Upper lobe of right lung (tissue), 1 donor: ENCODE data around the gene SASH3. TPM values are rescaled to one million over a fixed set of nuclear protein-coding genes. Genes with fewer than 3 reads are reported as not detected.

Experiments
- ATAC-seq: fragments of 200-7000 bp; cut with Tn5 transposase; one replicate; pipeline ENCODE4 v1.9.1; 2020; ENCODE audit warnings: mild to moderate bottlenecking, moderate library complexity
- DNase-seq: peaks from one replicate; pipeline ENCODE4 v3.0.0-alpha.2; 2020
- H3K27ac ChIP-seq: fragments of 200-600 bp; one replicate; pipeline ENCODE4 v1.8.0; 2022
- H3K27me3 ChIP-seq: fragments of 200-600 bp; one replicate; pipeline ENCODE4 v1.8.0; 2022; ENCODE audit warnings: mild to moderate bottlenecking
- H3K36me3 ChIP-seq: fragments of 200-600 bp; one replicate; pipeline ENCODE4 v1.8.0; 2022
- H3K4me1 ChIP-seq: fragments of 200-600 bp; one replicate; pipeline ENCODE4 v1.8.0; 2022
- H3K4me3 ChIP-seq: fragments of 200-600 bp; one replicate; pipeline ENCODE4 v1.8.0; 2022; ENCODE audit warnings: mild to moderate bottlenecking
- H3K9me3 ChIP-seq: fragments of 200-600 bp; one replicate; pipeline ENCODE4 v1.8.0; 2022
- intact Hi-C: fragments of 100-400 bp; cut with DNase I; formaldehyde crosslinking; loops from one replicate; pipeline ENCODE4 v1.11.0; 2022
- long read RNA-seq: library from polyadenylated mRNA; unstranded; transcript quantifications from one replicate; pipeline ENCODE4 v2.0.0, GENCODE V29; 2021
- total RNA-seq: library from RNA; stranded (reverse); fragmentation: NEBNext Ultra II Directional; extraction: Animal tissue kit (Norgen Biotek cat#: 25700); gene quantifications from one replicate; pipeline ENCODE4 v1.2.1, GENCODE V29; 2021
- TF ChIP-seq, protein P1 (sequence below): fragments of 200-600 bp; IDR thresholded peaks from one replicate; pipeline ENCODE4 v1.8.0; 2022; ENCODE audit warnings: antibody characterized with exemption
- donor health status: DM: no; HTN: yes; CAD: no; lungs with severe emphysema.

Gene SASH3
- 41.2 TPM for total RNA-seq
- long read RNA-seq, transcript SASH3-201 (8 exons, 2,626 nt) = major isoform, 19 of 26 reads
- long read RNA-seq, partial matches to known transcripts = 2 of 26 reads
- long read RNA-seq, other reads (novel, unspliced or antisense) = 5 of 26 reads

DNA sequence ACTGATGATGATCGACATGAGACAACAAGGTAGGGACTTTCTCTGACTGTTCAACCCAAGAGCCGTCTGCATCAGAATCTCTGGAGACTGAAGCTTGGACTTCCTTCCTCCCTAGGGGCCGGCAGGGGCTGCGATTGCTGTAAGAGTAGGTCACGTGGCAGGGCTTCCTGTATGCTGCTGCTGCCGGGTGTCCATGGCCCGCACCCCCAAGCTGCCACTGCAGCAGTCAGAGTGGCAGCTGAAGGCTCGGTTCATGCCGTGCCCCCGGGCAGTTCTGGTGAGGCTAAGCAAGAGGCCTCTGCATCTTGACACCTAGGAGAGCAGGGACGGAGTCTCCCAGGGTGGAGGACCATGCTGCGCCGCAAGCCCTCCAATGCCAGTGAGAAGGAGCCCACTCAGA is at the start of gene SASH3:
Gene SASH3 (plus strand): TSS at position 203 of the 400 bp plus-strand sequence. CDS start 149 bp downstream, at position 352.
- H3K27me3 ChIP-seq = no peaks in the 10 kb centered on the region
- no peaks in the 10 kb centered on the region for H3K9me3 ChIP-seq
- H3K4me1 ChIP-seq = no peaks in the 10 kb centered on the region
- peak within 1 kb of the TSS; percentile 45 for H3K4me3 ChIP-seq
- peak; percentile 80 for DNase-seq
- ATAC-seq = peak; percentile 68
- intact Hi-C loops = no loop called here
- peak within 1 kb of the TSS; percentile 60 for H3K27ac ChIP-seq
- TF ChIP-seq, protein P1, sequence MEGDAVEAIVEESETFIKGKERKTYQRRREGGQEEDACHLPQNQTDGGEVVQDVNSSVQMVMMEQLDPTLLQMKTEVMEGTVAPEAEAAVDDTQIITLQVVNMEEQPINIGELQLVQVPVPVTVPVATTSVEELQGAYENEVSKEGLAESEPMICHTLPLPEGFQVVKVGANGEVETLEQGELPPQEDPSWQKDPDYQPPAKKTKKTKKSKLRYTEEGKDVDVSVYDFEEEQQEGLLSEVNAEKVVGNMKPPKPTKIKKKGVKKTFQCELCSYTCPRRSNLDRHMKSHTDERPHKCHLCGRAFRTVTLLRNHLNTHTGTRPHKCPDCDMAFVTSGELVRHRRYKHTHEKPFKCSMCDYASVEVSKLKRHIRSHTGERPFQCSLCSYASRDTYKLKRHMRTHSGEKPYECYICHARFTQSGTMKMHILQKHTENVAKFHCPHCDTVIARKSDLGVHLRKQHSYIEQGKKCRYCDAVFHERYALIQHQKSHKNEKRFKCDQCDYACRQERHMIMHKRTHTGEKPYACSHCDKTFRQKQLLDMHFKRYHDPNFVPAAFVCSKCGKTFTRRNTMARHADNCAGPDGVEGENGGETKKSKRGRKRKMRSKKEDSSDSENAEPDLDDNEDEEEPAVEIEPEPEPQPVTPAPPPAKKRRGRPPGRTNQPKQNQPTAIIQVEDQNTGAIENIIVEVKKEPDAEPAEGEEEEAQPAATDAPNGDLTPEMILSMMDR = no peak
- H3K36me3 ChIP-seq = no peaks in the 10 kb centered on the region

DNA sequence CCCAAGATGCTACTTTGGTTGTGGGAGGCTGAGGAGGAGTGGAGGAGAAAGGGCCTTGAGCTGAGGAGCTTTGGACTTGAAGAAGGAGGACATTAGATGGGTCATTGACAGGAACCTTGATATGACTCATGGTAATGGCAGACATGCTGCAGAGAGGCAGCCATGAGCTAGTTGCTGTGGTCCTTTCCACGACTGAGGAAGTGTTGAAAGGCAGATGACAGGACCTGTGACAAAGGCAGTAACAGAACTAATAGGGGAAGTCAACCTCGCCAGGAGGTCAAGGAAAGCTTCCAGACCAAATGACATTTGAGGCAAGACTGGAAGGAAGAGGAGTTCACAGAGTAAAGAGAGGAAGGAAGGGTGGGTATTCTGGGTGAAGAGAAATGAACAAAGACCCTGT is 48.5 kb upstream of the SASH3 start:
- Histone ChIP-seq H3K36me3 (no peaks in the 10 kb centered on the region), H3K9me3 (no peaks in the 10 kb centered on the region), H3K27me3 (no peaks in the 10 kb centered on the region), H3K27ac (no peak overlapping the region), H3K4me1 (no peaks in the 10 kb centered on the region), H3K4me3 (no peak overlapping the region)
- DNase-seq (no peak), ATAC-seq (peak; percentile 63)
- intact Hi-C loops = no loop called here
- TF ChIP-seq, protein P1 = no peak

DNA sequence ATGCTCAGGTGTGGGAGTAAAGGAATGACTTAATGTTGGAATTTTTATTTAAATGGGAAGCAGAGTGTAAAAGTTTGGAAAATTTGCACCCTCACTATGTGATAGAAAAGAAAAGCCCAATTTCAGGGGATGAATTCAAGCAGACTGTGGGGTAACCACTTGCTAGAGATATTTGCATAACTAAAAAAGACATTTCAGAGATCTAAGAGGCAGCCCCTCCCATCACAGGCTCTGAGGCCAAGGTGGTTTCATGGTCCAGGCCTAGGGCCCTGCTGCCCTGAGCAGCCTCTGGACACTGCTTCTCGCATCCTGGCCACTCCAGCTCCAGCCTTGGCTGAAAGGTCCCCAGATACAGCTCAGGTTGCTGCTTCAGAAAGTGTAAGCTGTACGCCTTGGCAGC is 46.9 kb upstream of the SASH3 start:
- Histone ChIP-seq H3K4me1 (no peaks in the 10 kb centered on the region), H3K4me3 (no peak overlapping the region), H3K27ac (no peak overlapping the region), H3K9me3 (no peaks in the 10 kb centered on the region), H3K36me3 (no peaks in the 10 kb centered on the region), H3K27me3 (no peaks in the 10 kb centered on the region)
- TF ChIP-seq, protein P1 = no peak
- ATAC-seq (no peak), DNase-seq (no peak)
- intact Hi-C loops = no loop called here

GRCh38 chrX:129733335-129733734 is 46.4 kb upstream of the SASH3 start:
- Histone ChIP-seq H3K27ac (no peak overlapping the region), H3K36me3 (no peaks in the 10 kb centered on the region), H3K4me1 (no peaks in the 10 kb centered on the region), H3K4me3 (no peak overlapping the region), H3K9me3 (no peaks in the 10 kb centered on the region), H3K27me3 (no peaks in the 10 kb centered on the region)
- ATAC-seq = no peak
- no peak for DNase-seq
- intact Hi-C loops = no loop called here
- TF ChIP-seq, protein P1 = no peak

DNA sequence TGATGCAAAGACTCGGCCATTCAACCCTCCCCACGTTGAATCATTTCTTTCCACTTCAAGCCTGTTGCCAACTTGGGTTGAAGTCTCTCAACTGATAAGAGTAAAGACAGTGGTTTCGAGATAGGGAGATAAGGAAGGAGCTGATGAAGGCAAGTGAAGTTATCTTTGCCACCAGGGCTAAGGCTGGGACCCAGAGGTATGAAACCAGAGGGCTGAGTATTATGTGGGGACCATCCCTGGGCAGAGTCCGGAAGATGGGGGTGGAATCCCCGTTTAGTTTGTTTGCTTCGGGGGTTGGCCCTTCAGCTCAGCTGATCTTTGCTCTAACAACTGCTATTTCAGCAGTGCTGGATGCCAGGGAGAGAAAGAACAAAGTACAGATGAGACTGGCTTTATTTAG is 43.3 kb upstream of the SASH3 start:
- intact Hi-C loops = no loop called here
- no peaks in the 10 kb centered on the region for H3K4me1 ChIP-seq
- H3K27me3 ChIP-seq = no peaks in the 10 kb centered on the region
- ATAC-seq (no peak), DNase-seq (no peak)
- H3K36me3 ChIP-seq = no peaks in the 10 kb centered on the region
- no peaks in the 10 kb centered on the region for H3K9me3 ChIP-seq
- no peak overlapping the region for H3K4me3 ChIP-seq
- no peak overlapping the region for H3K27ac ChIP-seq
- TF ChIP-seq, protein P1 = no peak

DNA sequence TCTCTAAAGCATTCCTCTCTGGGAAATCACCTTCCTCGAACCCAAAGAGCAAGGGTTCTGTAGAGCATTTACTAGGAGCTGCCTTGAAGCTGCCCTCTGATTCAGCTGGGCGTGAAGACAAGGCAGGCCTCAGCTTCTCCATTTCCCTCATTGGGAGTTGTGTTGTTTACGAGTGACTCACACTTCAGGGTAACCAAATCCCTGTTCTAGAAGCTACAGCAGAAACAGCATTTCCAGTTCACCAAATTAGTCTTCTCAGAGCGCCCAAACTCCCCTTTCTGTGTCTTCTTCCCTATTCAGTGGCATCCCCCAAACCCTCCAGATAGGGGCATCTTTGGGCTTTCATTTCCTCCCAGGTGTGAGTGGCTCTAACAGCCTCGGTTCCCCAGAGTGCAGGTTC is 41.8 kb upstream of the SASH3 start:
- ATAC-seq = peak; percentile 53

More for the DNA sequence above, 41.8 kb upstream of the SASH3 start:
- TF ChIP-seq, protein P1 = no peak
- H3K9me3 ChIP-seq = no peaks in the 10 kb centered on the region
- no peak overlapping the region for H3K4me3 ChIP-seq
- no peaks in the 10 kb centered on the region for H3K4me1 ChIP-seq
- intact Hi-C loops = no loop called here
- H3K36me3 ChIP-seq = no peaks in the 10 kb centered on the region
- no peak for DNase-seq
- H3K27ac ChIP-seq = no peak overlapping the region
- no peaks in the 10 kb centered on the region for H3K27me3 ChIP-seq
